GM19372 (cell line): Measurements from ENCODE around the gene BRD3.

Experiments used
- ATAC-seq: cut with Tn5 transposase; IDR thresholded peaks from one replicate; pipeline ENCODE4 v1.9.1; 2021; ENCODE audit warnings: mild to moderate bottlenecking, low read depth, moderate library complexity; ENCODE audit not compliant: unreplicated experiment

The BRD3 gene

GRCh38 chr9:133981589-133981957 lies 86.3 kb downstream of the BRD3 start:
- ATAC-seq: no peak

GRCh38 chr9:133980864-133981588 lies 86.8 kb downstream of the BRD3 start:
- no peak for ATAC-seq
